ENCODE results near the gene FBXO45. TPM values are rescaled to one million over a fixed set of nuclear protein-coding genes. Genes with fewer than 3 reads are reported as not detected.

FBXO45 gene
- total RNA-seq, 1 donor from 2014 or later = 11.3 TPM

DNA sequence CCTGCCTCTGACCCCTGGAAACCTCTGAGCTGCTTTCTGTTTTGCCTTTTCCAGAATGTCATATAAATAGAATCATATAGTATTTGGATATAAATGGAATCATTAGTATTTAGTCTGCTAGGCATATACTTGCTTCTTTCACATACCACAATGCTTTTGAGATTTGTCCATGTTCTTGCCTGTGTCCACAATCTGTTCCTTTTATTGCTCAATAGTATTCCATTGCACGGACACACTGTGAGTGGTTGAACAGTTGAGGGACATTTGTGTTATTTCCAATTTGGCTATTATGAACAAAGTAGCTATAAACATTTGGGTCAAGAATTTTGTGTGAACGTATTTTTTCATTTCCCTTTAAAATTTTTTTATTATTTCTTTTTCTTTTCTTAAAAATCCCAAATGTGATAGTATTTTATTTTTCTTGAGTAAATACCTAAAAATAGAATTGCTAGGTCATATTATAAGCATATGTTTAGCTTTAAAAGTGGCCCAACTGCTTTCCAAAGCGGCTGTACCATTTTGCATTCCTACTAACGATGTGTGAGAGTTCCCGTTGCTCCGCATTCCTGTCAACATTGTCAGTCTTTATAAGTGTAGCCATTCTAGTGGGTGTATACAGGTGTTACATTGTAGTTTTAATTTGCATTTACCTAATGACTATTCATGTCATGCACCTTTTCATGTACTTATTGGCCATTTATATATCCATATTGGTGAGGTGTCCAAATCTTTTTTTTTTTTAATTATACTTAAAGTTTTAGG is 26.6 kb upstream of the FBXO45 start:
- no peaks in the 10 kb centered on the region for H3K4me1 Mint-ChIP-seq (ENCODE audit: low read depth, unreplicated experiment)
- no peak for TF ChIP-seq EZH2 (IDR thresholded peaks at IDR 0.05; ENCODE audit: insufficient read depth, low read length)
- TF ChIP-seq, protein P1, sequence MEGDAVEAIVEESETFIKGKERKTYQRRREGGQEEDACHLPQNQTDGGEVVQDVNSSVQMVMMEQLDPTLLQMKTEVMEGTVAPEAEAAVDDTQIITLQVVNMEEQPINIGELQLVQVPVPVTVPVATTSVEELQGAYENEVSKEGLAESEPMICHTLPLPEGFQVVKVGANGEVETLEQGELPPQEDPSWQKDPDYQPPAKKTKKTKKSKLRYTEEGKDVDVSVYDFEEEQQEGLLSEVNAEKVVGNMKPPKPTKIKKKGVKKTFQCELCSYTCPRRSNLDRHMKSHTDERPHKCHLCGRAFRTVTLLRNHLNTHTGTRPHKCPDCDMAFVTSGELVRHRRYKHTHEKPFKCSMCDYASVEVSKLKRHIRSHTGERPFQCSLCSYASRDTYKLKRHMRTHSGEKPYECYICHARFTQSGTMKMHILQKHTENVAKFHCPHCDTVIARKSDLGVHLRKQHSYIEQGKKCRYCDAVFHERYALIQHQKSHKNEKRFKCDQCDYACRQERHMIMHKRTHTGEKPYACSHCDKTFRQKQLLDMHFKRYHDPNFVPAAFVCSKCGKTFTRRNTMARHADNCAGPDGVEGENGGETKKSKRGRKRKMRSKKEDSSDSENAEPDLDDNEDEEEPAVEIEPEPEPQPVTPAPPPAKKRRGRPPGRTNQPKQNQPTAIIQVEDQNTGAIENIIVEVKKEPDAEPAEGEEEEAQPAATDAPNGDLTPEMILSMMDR (IDR thresholded peaks at IDR 0.05; ENCODE audit: insufficient read depth, low read depth, low read length) = no peak
- no peak overlapping the region for H2AFZ ChIP-seq (ENCODE audit: low read depth, low read length)
- no peaks in the 10 kb centered on the region for H3K4me1 ChIP-seq (ENCODE audit: insufficient read depth, low read length)
- no peak for DNase-seq (ENCODE audit: low read depth)
- no peak overlapping the region for H3K4me3 ChIP-seq (ENCODE audit: insufficient read depth, low read depth, low read length)
- no peak overlapping the region for H3K9ac ChIP-seq (ENCODE audit: low read length)
- H3K9me3 ChIP-seq (ENCODE audit: insufficient read depth, low read depth, low read length) = no peaks in the 10 kb centered on the region
- no peak overlapping the region for H3K27ac Mint-ChIP-seq (ENCODE audit: unreplicated experiment)
- FAIRE-seq = no peak
- H3K4me2 ChIP-seq (ENCODE audit: low read length) = no peak overlapping the region
- H3K36me3 ChIP-seq (ENCODE audit: insufficient read depth, low read length) = no peaks in the 10 kb centered on the region
- no peaks in the 10 kb centered on the region for H3K79me2 ChIP-seq (ENCODE audit: insufficient read depth, low read length)
- H3K9me3 Mint-ChIP-seq (ENCODE audit: unreplicated experiment) = no peaks in the 10 kb centered on the region
- no peaks in the 10 kb centered on the region for H4K20me1 ChIP-seq (ENCODE audit: insufficient read depth, low read length)
- no peaks in the 10 kb centered on the region for H3K27me3 ChIP-seq (ENCODE audit: insufficient read depth, low read length)
- H3K36me3 Mint-ChIP-seq (ENCODE audit: low read depth, unreplicated experiment) = no peaks in the 10 kb centered on the region
- no peaks in the 10 kb centered on the region for H3K27me3 Mint-ChIP-seq (ENCODE audit: low read depth, unreplicated experiment)
- H3K4me3 Mint-ChIP-seq (ENCODE audit: unreplicated experiment) = no peak overlapping the region
- H3K27ac ChIP-seq (ENCODE audit: low read depth, low read length) = no peak overlapping the region

DNA sequence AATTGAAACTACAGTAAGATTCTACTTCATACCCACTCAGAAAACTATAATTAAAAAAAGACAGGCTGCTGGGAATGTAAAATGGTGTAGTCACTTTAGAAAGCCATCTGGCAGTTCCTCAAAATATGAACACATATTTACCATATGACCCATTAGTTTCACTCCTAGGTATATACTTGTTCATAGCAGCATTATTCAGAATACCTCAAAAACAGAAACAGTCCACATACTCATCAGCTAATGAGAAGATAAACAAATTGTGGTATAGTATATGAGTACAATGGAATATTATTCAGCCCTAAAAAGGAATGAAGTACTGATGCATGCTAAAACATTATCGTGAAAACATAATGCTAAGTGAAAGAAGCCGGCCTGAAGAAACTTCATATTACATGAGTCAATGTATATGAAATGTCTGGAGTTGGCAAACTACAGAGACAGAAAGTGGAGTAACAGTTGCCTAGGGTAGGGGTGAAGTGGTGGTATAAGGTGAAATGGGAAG is 23.9 kb upstream of the FBXO45 start:
- H3K36me3 Mint-ChIP-seq (ENCODE audit: low read depth, unreplicated experiment) = no peaks in the 10 kb centered on the region
- H3K4me1 Mint-ChIP-seq (ENCODE audit: low read depth, unreplicated experiment) = no peaks in the 10 kb centered on the region
- H3K27me3 Mint-ChIP-seq (ENCODE audit: low read depth, unreplicated experiment) = no peaks in the 10 kb centered on the region
- Histone ChIP-seq H3K4me2 (ENCODE audit: low read length) (no peak overlapping the region), H4K20me1 (ENCODE audit: insufficient read depth, low read length) (no peaks in the 10 kb centered on the region), H3K27me3 (ENCODE audit: insufficient read depth, low read length) (no peaks in the 10 kb centered on the region), H3K36me3 (ENCODE audit: insufficient read depth, low read length) (no peaks in the 10 kb centered on the region), H2AFZ (ENCODE audit: low read depth, low read length) (no peak overlapping the region), H3K27ac (ENCODE audit: low read depth, low read length) (no peak overlapping the region), H3K9me3 (ENCODE audit: insufficient read depth, low read depth, low read length) (peaks cover 3% of the 10 kb centered on the region), H3K4me1 (ENCODE audit: insufficient read depth, low read length) (no peaks in the 10 kb centered on the region), H3K9ac (ENCODE audit: low read length) (no peak overlapping the region), H3K79me2 (ENCODE audit: insufficient read depth, low read length) (no peaks in the 10 kb centered on the region), H3K4me3 (ENCODE audit: insufficient read depth, low read depth, low read length) (no peak overlapping the region)
- no peak for TF ChIP-seq EZH2 (IDR thresholded peaks at IDR 0.05; ENCODE audit: insufficient read depth, low read length)
- TF ChIP-seq, protein P1 (IDR thresholded peaks at IDR 0.05; ENCODE audit: insufficient read depth, low read depth, low read length) = no peak
- H3K27ac Mint-ChIP-seq (ENCODE audit: unreplicated experiment) = no peak overlapping the region
- H3K9me3 Mint-ChIP-seq (ENCODE audit: unreplicated experiment) = peaks cover 10% of the 10 kb centered on the region
- H3K4me3 Mint-ChIP-seq (ENCODE audit: unreplicated experiment) = no peak overlapping the region
- DNase-seq (ENCODE audit: low read depth) (no peak), FAIRE-seq (no peak)

DNA sequence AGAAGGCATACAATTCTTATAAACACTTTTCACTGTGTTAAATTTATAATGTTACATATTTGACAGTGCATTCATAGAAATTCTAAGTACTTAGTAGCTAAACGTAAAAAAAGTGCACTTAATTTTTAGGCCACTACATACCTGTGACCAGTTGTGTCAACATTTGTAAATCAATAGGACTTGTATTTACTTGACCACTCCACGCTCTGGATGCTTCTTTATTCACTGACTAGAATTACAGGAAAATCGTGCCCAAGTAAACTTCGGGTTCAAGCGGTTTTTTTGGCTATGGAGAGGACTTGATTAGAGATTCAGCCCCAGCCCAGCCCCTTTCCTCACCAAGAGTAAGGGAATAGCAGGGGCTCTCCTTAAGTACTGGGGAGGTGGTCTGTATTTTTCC is 21.9 kb upstream of the FBXO45 start:
- no peaks in the 10 kb centered on the region for H3K4me1 Mint-ChIP-seq (ENCODE audit: low read depth, unreplicated experiment)
- H3K4me2 ChIP-seq (ENCODE audit: low read length) = no peak overlapping the region
- H3K9me3 ChIP-seq (ENCODE audit: insufficient read depth, low read depth, low read length) = peaks cover 6% of the 10 kb centered on the region
- H3K79me2 ChIP-seq (ENCODE audit: insufficient read depth, low read length) = no peaks in the 10 kb centered on the region
- DNase-seq (ENCODE audit: low read depth) = no peak
- peaks cover 5% of the 10 kb centered on the region for H3K36me3 Mint-ChIP-seq (ENCODE audit: low read depth, unreplicated experiment)
- H3K4me1 ChIP-seq (ENCODE audit: insufficient read depth, low read length) = no peaks in the 10 kb centered on the region
- H3K27me3 Mint-ChIP-seq (ENCODE audit: low read depth, unreplicated experiment) = peaks cover 2% of the 10 kb centered on the region
- peaks cover 20% of the 10 kb centered on the region for H3K9me3 Mint-ChIP-seq (ENCODE audit: unreplicated experiment)
- FAIRE-seq = no peak
- no peaks in the 10 kb centered on the region for H3K36me3 ChIP-seq (ENCODE audit: insufficient read depth, low read length)
- no peaks in the 10 kb centered on the region for H4K20me1 ChIP-seq (ENCODE audit: insufficient read depth, low read length)
- no peak overlapping the region for H3K9ac ChIP-seq (ENCODE audit: low read length)
- no peak overlapping the region for H2AFZ ChIP-seq (ENCODE audit: low read depth, low read length)
- no peak overlapping the region for H3K27ac Mint-ChIP-seq (ENCODE audit: unreplicated experiment)
- no peak overlapping the region for H3K4me3 Mint-ChIP-seq (ENCODE audit: unreplicated experiment)
- TF ChIP-seq, protein P1 (IDR thresholded peaks at IDR 0.05; ENCODE audit: insufficient read depth, low read depth, low read length) = no peak
- no peak for TF ChIP-seq EZH2 (IDR thresholded peaks at IDR 0.05; ENCODE audit: insufficient read depth, low read length)
- no peak overlapping the region for H3K27ac ChIP-seq (ENCODE audit: low read depth, low read length)
- H3K4me3 ChIP-seq (ENCODE audit: insufficient read depth, low read depth, low read length) = no peak overlapping the region
- no peaks in the 10 kb centered on the region for H3K27me3 ChIP-seq (ENCODE audit: insufficient read depth, low read length)
